SU-DHL-6 (cell line): ENCODE results near the gene HAL.

Experiments used
- EZH2phosphoT487 ChIP-seq: fragments of 200-600 bp; sonication (generic), shearing (Covaris generic); conservative IDR thresholded peaks from 2 replicates; pipeline ENCODE4 v1.6.1; 2018; ENCODE audit warnings: mild to moderate bottlenecking, antibody characterized with exemption, low read length, moderate library complexity, mixed read lengths
- TF ChIP-seq, protein P1 (sequence below): fragments of 200-600 bp; sonication (generic); IDR thresholded peaks from one replicate; pipeline ENCODE4 v1.5.1; 2017; ENCODE audit warnings: antibody characterized with exemption, mild to moderate bottlenecking, low read length, moderate library complexity; ENCODE audit not compliant: insufficient read depth, poor library complexity, severe bottlenecking

GRCh38 chr12:96000858-96001257 lies 4.7 kb upstream of the HAL start:
- TF ChIP-seq, protein P1, sequence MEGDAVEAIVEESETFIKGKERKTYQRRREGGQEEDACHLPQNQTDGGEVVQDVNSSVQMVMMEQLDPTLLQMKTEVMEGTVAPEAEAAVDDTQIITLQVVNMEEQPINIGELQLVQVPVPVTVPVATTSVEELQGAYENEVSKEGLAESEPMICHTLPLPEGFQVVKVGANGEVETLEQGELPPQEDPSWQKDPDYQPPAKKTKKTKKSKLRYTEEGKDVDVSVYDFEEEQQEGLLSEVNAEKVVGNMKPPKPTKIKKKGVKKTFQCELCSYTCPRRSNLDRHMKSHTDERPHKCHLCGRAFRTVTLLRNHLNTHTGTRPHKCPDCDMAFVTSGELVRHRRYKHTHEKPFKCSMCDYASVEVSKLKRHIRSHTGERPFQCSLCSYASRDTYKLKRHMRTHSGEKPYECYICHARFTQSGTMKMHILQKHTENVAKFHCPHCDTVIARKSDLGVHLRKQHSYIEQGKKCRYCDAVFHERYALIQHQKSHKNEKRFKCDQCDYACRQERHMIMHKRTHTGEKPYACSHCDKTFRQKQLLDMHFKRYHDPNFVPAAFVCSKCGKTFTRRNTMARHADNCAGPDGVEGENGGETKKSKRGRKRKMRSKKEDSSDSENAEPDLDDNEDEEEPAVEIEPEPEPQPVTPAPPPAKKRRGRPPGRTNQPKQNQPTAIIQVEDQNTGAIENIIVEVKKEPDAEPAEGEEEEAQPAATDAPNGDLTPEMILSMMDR = no peak
- TF ChIP-seq EZH2phosphoT487 = no peak
